Testis (tissue), 3 donors: ENCODE data around the gene TM9SF2. TPM values are rescaled to one million over a fixed set of nuclear protein-coding genes. Genes with fewer than 3 reads are reported as not detected.
"Not testable (repeated sequence)": the region's sequence is repeated elsewhere in the genome, so short reads cannot be mapped to it uniquely, and the experiment has no call there.

Experiments used
- DNase-seq: peaks from one replicate; pipeline ENCODE4 v3.0.0-alpha.2; 2019
- H3K27ac ChIP-seq, 2 donors: fragments of 200-600 bp; sonication (generic); one replicate each; pipeline ENCODE4 v1.5.1; 2019
- H3K27me3 ChIP-seq: fragments of 200-600 bp; sonication (generic); one replicate; pipeline ENCODE4 v1.5.1; 2019
- H3K36me3 ChIP-seq: fragments of 200-600 bp; sonication (generic); one replicate; pipeline ENCODE4 v1.5.1; 2017; ENCODE audit warnings: low read depth; ENCODE audit errors: missing control alignments
- H3K4me1 ChIP-seq: fragments of 200-600 bp; sonication (generic); one replicate; pipeline ENCODE4 v1.5.1; 2019
- H3K4me3 ChIP-seq, 2 donors: fragments of 200-600 bp; sonication (generic); one replicate each; pipeline ENCODE4 v1.5.1; 2017 to 2019
- H3K9me3 ChIP-seq: fragments of 200-600 bp; sonication (generic); one replicate; pipeline ENCODE4 v1.5.1; 2017
- POLR2A ChIP-seq: fragments of 450-650 bp; IDR thresholded peaks from one replicate; pipeline ENCODE4 v1.6.1; 2017; ENCODE audit warnings: antibody characterized with exemption, mild to moderate bottlenecking, moderate library complexity
- WGBS, 2 donors: methylation state at CpG; one replicate each; pipeline ENCODE4 v1.1.5; 2018; 5-methylcytosine and 5-hydroxymethylcytosine counted together
- intact Hi-C: fragments of 100-400 bp; cut with DNase I; formaldehyde crosslinking; loops from one replicate; pipeline ENCODE4 v1.15.1; 2023; ENCODE audit warnings: low total_unique reads
- polyA plus RNA-seq: library from polyadenylated mRNA; stranded (reverse); fragments of 350-450 nt; fragmentation: Illumina TruSeq; extraction: RNeasy Lipid Tissue Mini Kit (QIAGEN cat#74804); gene quantifications from one replicate; pipeline ENCODE4 v1.2.3, GENCODE V29; 2014; ENCODE audit warnings: low read depth, low replicate concordance; ENCODE audit not compliant: insufficient read depth
- total RNA-seq, 2 donors: library from RNA; depleted of rRNA; stranded (reverse); fragments of >200 nt; gene quantifications; one replicate each; pipeline ENCODE4 v1.2.3, GENCODE V29; 2016
- TF ChIP-seq, protein P1 (sequence below), 3 experiments: fragments of 450-650 bp in 2 of 3; fragments of 200-600 bp in 1 of 3; sonication (generic) in 1 of 3; IDR thresholded peaks; one replicate each; pipeline ENCODE4 v1.5.1; 2016 to 2019; ENCODE audit warnings: antibody characterized with exemption in 3 of 3, mild to moderate bottlenecking in 2 of 3, moderate library complexity in 1 of 3

TM9SF2 gene
- total and polyA plus RNA-seq, 3 donors from 2014 or later = 106 to 136 (median 119) TPM

GRCh38 chr13:99486996-99487395 lies 14.3 kb upstream of the TM9SF2 start:
- WGBS, 2 donors = 64 to 66% methylated on average over 3 of the region's 3 CpGs

GRCh38 chr13:99489028-99489427 lies 12.2 kb upstream of the TM9SF2 start:
- no peak overlapping the region for H3K4me3 ChIP-seq
- H3K27me3 ChIP-seq = no peaks in the 10 kb centered on the region
- H3K4me1 ChIP-seq = no peaks in the 10 kb centered on the region
- TF ChIP-seq, protein P1, sequence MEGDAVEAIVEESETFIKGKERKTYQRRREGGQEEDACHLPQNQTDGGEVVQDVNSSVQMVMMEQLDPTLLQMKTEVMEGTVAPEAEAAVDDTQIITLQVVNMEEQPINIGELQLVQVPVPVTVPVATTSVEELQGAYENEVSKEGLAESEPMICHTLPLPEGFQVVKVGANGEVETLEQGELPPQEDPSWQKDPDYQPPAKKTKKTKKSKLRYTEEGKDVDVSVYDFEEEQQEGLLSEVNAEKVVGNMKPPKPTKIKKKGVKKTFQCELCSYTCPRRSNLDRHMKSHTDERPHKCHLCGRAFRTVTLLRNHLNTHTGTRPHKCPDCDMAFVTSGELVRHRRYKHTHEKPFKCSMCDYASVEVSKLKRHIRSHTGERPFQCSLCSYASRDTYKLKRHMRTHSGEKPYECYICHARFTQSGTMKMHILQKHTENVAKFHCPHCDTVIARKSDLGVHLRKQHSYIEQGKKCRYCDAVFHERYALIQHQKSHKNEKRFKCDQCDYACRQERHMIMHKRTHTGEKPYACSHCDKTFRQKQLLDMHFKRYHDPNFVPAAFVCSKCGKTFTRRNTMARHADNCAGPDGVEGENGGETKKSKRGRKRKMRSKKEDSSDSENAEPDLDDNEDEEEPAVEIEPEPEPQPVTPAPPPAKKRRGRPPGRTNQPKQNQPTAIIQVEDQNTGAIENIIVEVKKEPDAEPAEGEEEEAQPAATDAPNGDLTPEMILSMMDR (IDR thresholded peaks at IDR 0.05) = no peak
- TF ChIP-seq POLR2A = no peak
- intact Hi-C loops = no loop called here
- 94 to 98% methylated on average over 3 of the region's 3 CpGs for WGBS, 2 donors
- no peaks in the 10 kb centered on the region for H3K9me3 ChIP-seq
- H3K36me3 ChIP-seq = no peaks in the 10 kb centered on the region
- no peak for DNase-seq
- H3K27ac ChIP-seq = no peak overlapping the region

More at GRCh38 chr13:99486996-99487395, 14.3 kb upstream of the TM9SF2 start:
- H3K36me3 ChIP-seq = no peaks in the 10 kb centered on the region
- no peaks in the 10 kb centered on the region for H3K4me1 ChIP-seq
- no peaks in the 10 kb centered on the region for H3K27me3 ChIP-seq
- H3K27ac ChIP-seq = no peak overlapping the region
- intact Hi-C loops = no loop called here
- no peak overlapping the region for H3K4me3 ChIP-seq
- H3K9me3 ChIP-seq = no peaks in the 10 kb centered on the region
- DNase-seq = peak; percentile 59
- TF ChIP-seq, protein P1 (IDR thresholded peaks at IDR 0.05) = no peak
- no peak for TF ChIP-seq POLR2A

DNA sequence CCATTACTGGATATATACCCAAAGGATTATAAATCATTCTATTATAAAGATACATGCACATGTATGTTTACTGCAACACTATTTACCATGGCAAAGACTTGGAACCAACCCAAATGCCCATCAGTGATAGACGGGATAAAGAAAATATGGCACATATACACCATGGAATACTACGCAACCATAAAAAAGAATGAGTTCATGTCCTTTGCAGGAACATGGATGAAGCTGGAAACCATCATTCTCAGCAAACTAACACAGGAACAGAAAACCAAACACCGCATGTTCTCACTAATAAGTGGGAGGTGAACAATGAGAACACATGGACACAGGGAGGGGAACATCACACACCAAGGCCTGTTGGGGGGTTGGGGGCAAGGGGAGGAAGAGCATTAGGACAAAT lies 9.5 kb upstream of the TM9SF2 start:
- H3K27ac ChIP-seq, H3K27me3 ChIP-seq, DNase-seq, H3K4me3 ChIP-seq, H3K36me3 ChIP-seq, H3K9me3 ChIP-seq, intact Hi-C loops, H3K4me1 ChIP-seq: not testable (repeated sequence)
- WGBS, 2 donors = 93 to 98% methylated on average over 3 of the region's 3 CpGs

DNA sequence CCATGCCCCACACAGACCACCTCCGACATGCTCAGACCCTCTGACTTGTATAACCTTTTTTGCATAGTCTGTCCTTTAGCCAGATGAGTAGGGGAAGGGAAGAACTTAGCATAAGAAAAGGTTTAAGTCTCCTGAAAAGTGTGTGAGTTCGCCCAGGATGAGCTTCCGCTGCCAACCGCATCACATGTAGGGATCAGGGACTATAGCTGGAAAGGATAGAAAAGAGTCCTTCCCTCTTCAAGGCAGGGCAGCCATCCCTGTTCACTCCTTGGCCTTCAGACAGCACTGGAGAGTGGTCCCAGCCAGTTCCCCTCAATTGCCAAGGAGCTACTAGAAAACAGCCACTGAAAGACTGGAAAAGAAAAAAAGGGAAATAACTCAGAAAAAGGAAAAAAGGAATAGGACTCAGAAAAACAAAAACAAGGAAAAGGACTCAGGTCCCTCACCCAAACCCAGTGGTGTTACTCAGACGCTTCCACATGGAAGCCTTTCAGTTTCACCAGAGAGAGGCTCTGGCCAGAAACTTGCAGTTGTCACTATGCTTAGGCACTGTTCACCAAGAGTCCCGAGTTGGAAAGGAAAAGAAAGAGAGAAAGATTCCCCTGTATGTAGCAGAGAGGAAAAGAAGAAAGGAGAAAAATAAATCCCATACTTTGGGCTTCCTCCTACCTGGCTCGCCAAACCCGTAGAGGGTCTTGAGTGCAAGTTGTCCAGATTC lies 5.6 kb upstream of the TM9SF2 start:
- Histone ChIP-seq H3K9me3 (no peaks in the 10 kb centered on the region), H3K27me3 (no peaks in the 10 kb centered on the region), H3K4me1 (peaks cover 18% of the 10 kb centered on the region), H3K27ac (peak overlapping the region; percentile 89 to 94), H3K36me3 (no peaks in the 10 kb centered on the region), H3K4me3 (peak overlapping the region; percentile 37 to 53)
- intact Hi-C loops = no loop called here
- no peak for DNase-seq
- WGBS, 2 donors = 66 to 72% methylated on average over 8 of the region's 8 CpGs
- no peak for TF ChIP-seq POLR2A
- TF ChIP-seq, protein P1 (IDR thresholded peaks at IDR 0.05) = no peak

DNA sequence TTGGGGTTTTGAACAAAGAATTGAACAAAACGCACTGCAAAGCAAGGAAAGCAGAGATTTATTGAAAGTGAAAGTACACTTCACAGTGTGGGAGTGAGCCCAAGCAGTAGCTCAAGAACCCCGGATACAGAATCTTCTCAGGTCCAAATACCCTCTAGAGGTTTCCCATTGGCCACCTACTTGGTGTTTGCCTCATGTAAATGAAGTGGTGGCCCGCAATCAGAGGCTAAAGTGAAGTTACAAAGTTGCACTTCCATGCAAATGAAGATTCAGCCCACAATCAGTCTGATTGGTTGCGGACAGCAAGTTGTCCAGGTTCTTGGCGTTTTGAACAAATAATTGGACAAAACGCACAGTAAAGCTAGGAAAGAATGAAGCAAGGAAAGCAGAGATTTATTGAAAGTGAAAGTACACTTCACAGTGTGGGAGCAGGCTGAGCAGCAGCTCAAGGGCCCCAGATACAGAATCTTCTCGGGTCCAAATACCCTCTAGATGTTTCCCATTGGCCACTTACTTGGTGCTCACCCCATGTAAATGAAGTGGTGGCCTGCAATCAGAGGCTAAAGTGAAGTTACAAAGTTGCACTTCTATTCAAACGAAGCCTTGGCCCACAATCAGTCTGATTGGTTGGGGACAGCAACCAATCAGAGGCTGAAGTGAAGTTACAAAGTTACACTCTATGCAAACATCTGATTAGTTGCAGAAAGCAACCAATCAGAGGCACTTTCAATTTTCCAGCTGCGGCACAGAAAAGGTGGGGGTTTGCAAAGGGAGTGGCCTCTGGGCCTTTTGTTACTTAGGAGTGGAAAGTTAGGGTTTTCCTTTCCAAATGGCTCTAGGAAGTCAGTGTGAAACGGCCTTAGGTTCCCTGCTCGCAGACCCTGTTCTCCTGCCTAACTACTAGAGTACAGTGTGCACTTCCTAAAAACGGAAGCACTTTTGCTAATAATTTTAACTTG lies 4.8 kb upstream of the TM9SF2 start:
- H3K4me3 ChIP-seq = peak overlapping the region; percentile 37 to 53
- peak; percentile 94 for DNase-seq
- H3K36me3 ChIP-seq = no peaks in the 10 kb centered on the region
- peak overlapping the region; percentile 89 to 94 for H3K27ac ChIP-seq
- TF ChIP-seq, protein P1 (IDR thresholded peaks at IDR 0.05) = no peak
- TF ChIP-seq POLR2A = no peak
- no peaks in the 10 kb centered on the region for H3K9me3 ChIP-seq
- no peaks in the 10 kb centered on the region for H3K27me3 ChIP-seq
- intact Hi-C loops = no loop called here
- H3K4me1 ChIP-seq = peaks cover 18% of the 10 kb centered on the region
- 17% methylated on average over 12 of the region's 12 CpGs for WGBS, 2 donors
